Parathyroid adenoma (tissue), 2 donors: Measurements from ENCODE around the gene MTHFD1.
A peak's percentile ranks its signal among the peaks of the same experiment; 100 is the strongest.

Source experiments
- H2AFZ ChIP-seq: fragments of 300-600 bp; sonication (generic); one replicate; pipeline ENCODE4 v1.7.0; 2017; ENCODE audit warnings: antibody characterized with exemption, mild to moderate bottlenecking
- H3K27ac ChIP-seq: fragments of 300-600 bp; sonication (generic); one replicate; pipeline ENCODE4 v1.7.0; 2017
- H3K27me3 ChIP-seq: fragments of 300-600 bp; sonication (generic); one replicate; pipeline ENCODE4 v1.7.0; 2017; ENCODE audit warnings: low read length; ENCODE audit not compliant: control insufficient read depth, insufficient read depth
- H3K36me3 ChIP-seq: fragments of 300-600 bp; sonication (generic); one replicate; pipeline ENCODE4 v1.7.0; 2017; ENCODE audit warnings: low read length; ENCODE audit not compliant: control insufficient read depth, insufficient read depth
- H3K4me1 ChIP-seq: fragments of 300-600 bp; sonication (generic); one replicate; pipeline ENCODE4 v1.7.0; 2017; ENCODE audit warnings: control low read depth
- H3K4me2 ChIP-seq: fragments of 300-600 bp; sonication (generic); one replicate; pipeline ENCODE4 v1.7.0; 2017; ENCODE audit warnings: low read length
- H3K4me3 ChIP-seq: fragments of 300-600 bp; sonication (generic); one replicate; pipeline ENCODE4 v1.7.0; 2017; ENCODE audit warnings: low read depth, low read length
- H3K79me2 ChIP-seq: fragments of 300-600 bp; sonication (generic); one replicate; pipeline ENCODE4 v1.7.0; 2017; ENCODE audit warnings: control low read depth
- H3K9ac ChIP-seq: fragments of 300-600 bp; sonication (generic); one replicate; pipeline ENCODE4 v1.7.0; 2017; ENCODE audit warnings: mild to moderate bottlenecking
- H3K9me3 ChIP-seq: fragments of 300-600 bp; sonication (generic); one replicate; pipeline ENCODE4 v1.7.0; 2017; ENCODE audit warnings: low read length; ENCODE audit not compliant: control insufficient read depth
- TF ChIP-seq, protein P1 (sequence below): fragments of 300-600 bp; sonication (generic); IDR thresholded peaks from one replicate; pipeline ENCODE4 v1.7.0; 2017; ENCODE audit warnings: antibody characterized with exemption, mild to moderate bottlenecking
- donor health status: primary hyperparathyroidism.

Gene MTHFD1

DNA sequence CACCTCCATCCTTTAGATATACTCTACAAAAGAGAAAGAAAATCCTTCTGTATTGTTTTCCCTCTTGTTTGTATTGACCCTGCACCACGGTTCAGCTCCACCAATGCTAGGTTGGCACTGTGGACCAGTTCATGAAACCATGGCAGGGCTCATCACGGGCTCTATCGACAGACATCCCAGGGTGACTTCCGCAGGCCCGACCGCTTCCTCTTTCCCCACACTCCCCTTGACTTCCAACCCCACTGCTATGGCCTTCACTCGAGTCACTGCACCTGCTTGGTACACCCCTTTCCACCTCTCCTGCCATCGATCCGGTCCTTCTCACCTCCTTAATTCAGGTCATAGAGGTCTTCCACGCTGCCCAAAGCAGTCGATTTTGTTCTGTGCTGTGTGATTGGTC, 56.0 kb downstream of the MTHFD1 start:
- no peaks in the 10 kb centered on the region for H3K79me2 ChIP-seq
- TF ChIP-seq, protein P1, sequence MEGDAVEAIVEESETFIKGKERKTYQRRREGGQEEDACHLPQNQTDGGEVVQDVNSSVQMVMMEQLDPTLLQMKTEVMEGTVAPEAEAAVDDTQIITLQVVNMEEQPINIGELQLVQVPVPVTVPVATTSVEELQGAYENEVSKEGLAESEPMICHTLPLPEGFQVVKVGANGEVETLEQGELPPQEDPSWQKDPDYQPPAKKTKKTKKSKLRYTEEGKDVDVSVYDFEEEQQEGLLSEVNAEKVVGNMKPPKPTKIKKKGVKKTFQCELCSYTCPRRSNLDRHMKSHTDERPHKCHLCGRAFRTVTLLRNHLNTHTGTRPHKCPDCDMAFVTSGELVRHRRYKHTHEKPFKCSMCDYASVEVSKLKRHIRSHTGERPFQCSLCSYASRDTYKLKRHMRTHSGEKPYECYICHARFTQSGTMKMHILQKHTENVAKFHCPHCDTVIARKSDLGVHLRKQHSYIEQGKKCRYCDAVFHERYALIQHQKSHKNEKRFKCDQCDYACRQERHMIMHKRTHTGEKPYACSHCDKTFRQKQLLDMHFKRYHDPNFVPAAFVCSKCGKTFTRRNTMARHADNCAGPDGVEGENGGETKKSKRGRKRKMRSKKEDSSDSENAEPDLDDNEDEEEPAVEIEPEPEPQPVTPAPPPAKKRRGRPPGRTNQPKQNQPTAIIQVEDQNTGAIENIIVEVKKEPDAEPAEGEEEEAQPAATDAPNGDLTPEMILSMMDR, result no peak
- H3K36me3 ChIP-seq, result no peaks in the 10 kb centered on the region
- H3K27me3 ChIP-seq, result no peaks in the 10 kb centered on the region
- H3K9ac ChIP-seq, result no peak overlapping the region
- H3K27ac ChIP-seq, result no peak overlapping the region
- H3K4me1 ChIP-seq, result peaks cover 9% of the 10 kb centered on the region
- H3K4me3 ChIP-seq, result no peak overlapping the region
- no peaks in the 10 kb centered on the region for H3K9me3 ChIP-seq
- no peak overlapping the region for H2AFZ ChIP-seq
- no peak overlapping the region for H3K4me2 ChIP-seq

DNA sequence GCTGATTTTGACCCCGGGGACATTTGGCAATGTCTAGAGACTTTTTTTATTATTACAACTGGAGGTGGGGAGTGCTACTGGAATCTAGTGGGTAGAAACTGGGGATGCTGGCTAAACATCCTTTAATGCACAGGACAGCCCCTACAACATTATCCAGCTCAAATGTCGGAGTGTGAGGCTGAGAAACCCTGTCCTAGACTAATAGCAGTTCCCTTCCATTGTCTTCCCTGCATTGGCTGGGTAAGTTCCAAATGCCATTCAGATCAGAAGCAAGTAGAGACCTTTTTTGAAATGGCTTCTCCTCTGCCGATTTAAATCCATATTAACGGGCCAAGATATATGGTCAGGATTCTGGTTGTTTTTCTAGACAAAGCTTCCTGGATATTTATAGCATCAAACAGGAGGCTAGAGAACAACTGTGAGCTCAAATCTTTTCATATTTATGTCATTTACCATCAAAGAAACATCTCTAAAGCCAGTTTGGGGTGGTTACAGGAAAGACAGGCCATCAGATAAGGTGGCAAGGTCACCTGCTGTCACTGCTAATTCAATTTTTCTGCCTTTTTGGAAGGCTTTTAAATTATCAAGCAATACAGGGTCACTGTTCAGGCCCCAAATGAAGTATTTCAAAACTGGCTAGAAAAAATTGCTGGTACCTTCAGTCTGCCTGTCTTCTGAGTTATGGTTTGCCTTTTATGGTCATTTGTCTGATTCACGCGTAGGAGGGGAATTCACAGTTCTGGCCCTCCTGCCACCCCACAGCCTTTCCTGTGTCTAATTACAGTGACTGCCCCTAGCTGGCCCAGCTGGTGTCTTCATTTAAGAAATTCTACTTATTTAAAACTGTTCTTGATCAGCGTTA, 57.1 kb downstream of the MTHFD1 start:
- Histone ChIP-seq H3K36me3 (no peaks in the 10 kb centered on the region), H3K4me2 (no peak overlapping the region), H3K79me2 (no peaks in the 10 kb centered on the region), H2AFZ (peak overlapping the region; percentile 5), H3K27me3 (no peaks in the 10 kb centered on the region), H3K4me3 (no peak overlapping the region), H3K4me1 (peaks cover 9% of the 10 kb centered on the region), H3K9ac (no peak overlapping the region), H3K9me3 (no peaks in the 10 kb centered on the region), H3K27ac (peak overlapping the region; percentile 78)
- TF ChIP-seq, protein P1, result no peak

DNA sequence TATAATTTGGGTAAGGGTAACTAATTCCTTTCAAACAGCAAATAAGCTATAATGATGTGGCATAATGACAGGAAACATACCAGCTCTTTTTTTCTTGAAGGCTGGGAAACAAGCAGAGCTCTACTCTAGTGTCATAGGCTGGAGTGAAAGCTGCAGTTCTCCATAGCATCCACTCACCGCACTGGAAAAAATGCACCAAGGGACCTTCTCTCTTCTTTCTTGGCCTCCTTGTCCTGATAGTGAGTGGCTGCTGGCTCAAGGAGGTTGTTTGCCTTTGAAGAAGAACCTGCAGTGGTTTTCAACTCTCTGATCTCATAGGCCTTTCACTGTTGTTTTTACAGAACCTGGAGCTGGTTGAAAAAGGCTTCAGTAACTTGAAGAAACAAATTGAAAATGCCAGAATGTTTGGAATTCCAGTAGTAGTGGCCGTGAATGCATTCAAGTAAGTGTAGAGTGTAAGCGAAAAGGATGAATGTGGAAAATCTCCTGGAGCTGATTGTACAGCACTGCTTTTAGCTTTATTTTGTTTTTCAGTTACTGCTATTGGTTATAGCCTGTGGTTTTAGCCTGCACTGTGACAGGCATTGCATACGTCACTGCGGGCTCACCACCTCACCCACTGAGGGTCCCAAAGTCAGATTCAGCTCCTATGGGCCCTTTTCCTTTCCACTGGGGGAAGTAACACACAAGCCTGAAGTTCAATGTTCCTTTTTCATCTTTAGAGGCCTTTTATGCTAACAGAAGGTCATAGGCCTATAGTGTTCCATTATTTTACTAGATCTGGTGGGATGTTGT, 59.9 kb downstream of the MTHFD1 start:
- Histone ChIP-seq H3K4me1 (peaks cover 9% of the 10 kb centered on the region), H3K9me3 (no peaks in the 10 kb centered on the region), H2AFZ (no peak overlapping the region), H3K9ac (no peak overlapping the region), H3K4me2 (no peak overlapping the region), H3K27ac (no peak overlapping the region), H3K27me3 (no peaks in the 10 kb centered on the region), H3K4me3 (no peak overlapping the region), H3K79me2 (no peaks in the 10 kb centered on the region), H3K36me3 (no peaks in the 10 kb centered on the region)
- TF ChIP-seq, protein P1, result no peak

DNA sequence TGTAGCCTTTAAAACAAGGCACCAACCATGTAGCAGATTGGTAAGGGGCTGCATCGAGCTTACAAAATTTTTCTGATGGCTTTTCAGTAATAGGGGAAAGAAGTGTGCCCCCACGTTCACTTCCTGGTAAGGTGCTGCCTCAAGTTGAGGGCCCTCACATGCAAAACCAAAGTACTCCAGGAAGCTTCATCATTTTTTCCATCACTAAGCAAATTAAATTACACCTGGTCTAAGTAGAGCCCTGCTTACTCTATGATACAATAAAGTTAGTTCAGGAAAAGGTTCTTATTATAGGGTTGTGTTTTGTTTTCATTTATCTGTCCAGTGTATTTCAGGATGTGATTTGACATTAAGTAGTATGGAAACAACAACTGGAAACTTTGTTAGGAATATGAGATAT, 62.1 kb downstream of the MTHFD1 start:
- Histone ChIP-seq H3K36me3 (no peaks in the 10 kb centered on the region), H2AFZ (no peak overlapping the region), H3K4me1 (peaks cover 1% of the 10 kb centered on the region), H3K9me3 (no peaks in the 10 kb centered on the region), H3K27ac (no peak overlapping the region), H3K79me2 (no peaks in the 10 kb centered on the region), H3K4me3 (no peak overlapping the region), H3K27me3 (no peaks in the 10 kb centered on the region), H3K9ac (no peak overlapping the region), H3K4me2 (no peak overlapping the region)
- TF ChIP-seq, protein P1, result no peak
